Smooth muscle cell (in vitro differentiated cells): ENCODE measurements around the gene PGAM1. TPM values are rescaled to one million over a fixed set of nuclear protein-coding genes. Genes with fewer than 3 reads are reported as not detected.

Experiments
- DNase-seq: peaks from one replicate; lab custom pipeline; 2025; ENCODE audit not compliant: unreplicated experiment; lab: John Stamatoyannopoulos, UW
- H2AFZ ChIP-seq: fragments of 200-600 bp; sonication (generic); 2 replicates; pipeline ENCODE4 v1.6.0; 2016; ENCODE audit warnings: antibody characterized with exemption, low read depth, mild to moderate bottlenecking
- H3F3A ChIP-seq: fragments of 200-600 bp; sonication (generic); 2 replicates; pipeline ENCODE4 v1.6.0; 2017; ENCODE audit warnings: antibody characterized with exemption, low read depth
- H3K27ac ChIP-seq: fragments of 200-600 bp; sonication (generic); 2 replicates; pipeline ENCODE4 v1.5.1; 2016; ENCODE audit warnings: low read depth, mild to moderate bottlenecking
- H3K27me3 ChIP-seq: fragments of 200-600 bp; sonication (generic); 2 replicates; pipeline ENCODE4 v1.6.1; 2016; ENCODE audit warnings: low read depth, mild to moderate bottlenecking
- H3K36me3 ChIP-seq: fragments of 200-600 bp; sonication (generic); 2 replicates; pipeline ENCODE4 v1.5.1; 2016; ENCODE audit warnings: low read depth
- H3K4me1 ChIP-seq: fragments of 200-600 bp; sonication (generic); 2 replicates; pipeline ENCODE4 v1.5.1; 2016; ENCODE audit warnings: low read depth
- H3K4me2 ChIP-seq: fragments of 200-600 bp; sonication (generic); 2 replicates; pipeline ENCODE4 v1.6.0; 2016; ENCODE audit warnings: mild to moderate bottlenecking
- H3K4me3 ChIP-seq: fragments of 200-600 bp; sonication (generic); 2 replicates; pipeline ENCODE4 v1.5.1; 2016; ENCODE audit warnings: mild to moderate bottlenecking
- H3K79me2 ChIP-seq: fragments of 200-600 bp; sonication (generic); 2 replicates; pipeline ENCODE4 v1.6.0; 2016; ENCODE audit warnings: low read depth, mild to moderate bottlenecking
- H3K9ac ChIP-seq: fragments of 200-600 bp; sonication (generic); 2 replicates; pipeline ENCODE4 v1.6.0; 2016; ENCODE audit warnings: low read depth
- H3K9me3 ChIP-seq: fragments of 200-600 bp; sonication (generic); replicated peaks from 2 replicates; pipeline ENCODE4 v1.5.1; 2016; ENCODE audit warnings: low read depth
- H4K20me1 ChIP-seq: fragments of 200-600 bp; sonication (generic); 2 replicates; pipeline ENCODE4 v1.6.0; 2016; ENCODE audit warnings: low read depth
- CTCF ChIP-seq: fragments of 200-600 bp; sonication (generic); IDR thresholded peaks from 2 replicates; pipeline ENCODE4 v1.5.1; 2017; ENCODE audit warnings: borderline replicate concordance, mild to moderate bottlenecking, antibody characterized with exemption; ENCODE audit not compliant: insufficient read depth, poor library complexity, severe bottlenecking
- WGBS: methylation state at CpG from one replicate; pipeline ENCODE4 v1.1.7; 2016; ENCODE audit warnings: low lambda C conversion rate; 5-methylcytosine and 5-hydroxymethylcytosine counted together
- polyA plus RNA-seq: library from polyadenylated mRNA; unstranded; fragments of >200 nt; fragmentation: Nextera tagmentation; extraction: Ambion mirVana; gene quantifications from 2 replicates; pipeline ENCODE4 v1.2.1, GENCODE V29; 2016
- total RNA-seq: library from RNA; depleted of rRNA; stranded (reverse); fragments of >200 nt; gene quantifications from 2 replicates; pipeline ENCODE4 v1.2.3, GENCODE V29; 2014

PGAM1 gene
- total and polyA plus RNA-seq, 2 experiments from 2014 or later: 725 to 957 TPM

GRCh38 chr10:97435211-97435610 lies 9.2 kb downstream of the PGAM1 start:
- H3K27me3 ChIP-seq: no peaks in the 10 kb centered on the region
- H3K36me3 ChIP-seq: peaks cover 14% of the 10 kb centered on the region
- peaks cover 15% of the 10 kb centered on the region for H3K79me2 ChIP-seq
- no peak for TF ChIP-seq CTCF
- peaks cover 38% of the 10 kb centered on the region for H3F3A ChIP-seq
- H3K9me3 ChIP-seq: no peaks in the 10 kb centered on the region
- no peaks in the 10 kb centered on the region for H3K4me1 ChIP-seq
- H3K9ac ChIP-seq: no peak overlapping the region
- H4K20me1 ChIP-seq: peaks cover 18% of the 10 kb centered on the region
- H2AFZ ChIP-seq: no peak overlapping the region
- H3K4me3 ChIP-seq: no peak overlapping the region
- WGBS: 98% methylated on average over 6 of the region's 6 CpGs
- no peak for DNase-seq
- H3K4me2 ChIP-seq: no peak overlapping the region
- H3K27ac ChIP-seq: peak overlapping the region; percentile 16

DNA sequence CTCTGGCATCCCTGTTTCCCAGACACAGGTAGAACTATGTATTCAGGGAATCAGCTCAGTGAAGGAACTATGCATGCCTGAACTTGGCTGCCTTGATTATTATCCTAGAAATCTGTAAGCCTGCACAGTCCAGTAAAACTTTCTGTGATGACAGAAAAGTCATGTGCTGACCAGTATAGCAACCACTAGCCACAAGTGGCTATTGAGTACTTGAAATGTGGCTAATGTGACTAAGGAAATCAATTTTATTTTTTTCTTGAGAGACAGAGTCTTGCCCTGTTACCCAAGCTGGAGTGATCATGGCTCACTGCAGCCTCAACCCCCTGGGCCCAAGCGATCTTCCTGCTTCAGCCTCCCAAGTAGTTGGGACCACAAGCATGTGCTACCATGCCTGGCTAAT lies 16.3 kb downstream of the PGAM1 start:
- H3K9ac ChIP-seq: no peak overlapping the region
- DNase-seq: no peak
- no peaks in the 10 kb centered on the region for H3K36me3 ChIP-seq
- peaks cover 2% of the 10 kb centered on the region for H4K20me1 ChIP-seq
- no peak overlapping the region for H3K27ac ChIP-seq
- H3K9me3 ChIP-seq: no peaks in the 10 kb centered on the region
- peaks cover 15% of the 10 kb centered on the region for H3K4me1 ChIP-seq
- H3K79me2 ChIP-seq: peaks cover 33% of the 10 kb centered on the region
- no peak for TF ChIP-seq CTCF
- H3F3A ChIP-seq: no peaks in the 10 kb centered on the region
- no peak overlapping the region for H2AFZ ChIP-seq
- no peak overlapping the region for H3K4me2 ChIP-seq
- no peak overlapping the region for H3K4me3 ChIP-seq
- 88% methylated on average over 1 of the region's 1 CpG for WGBS
- no peaks in the 10 kb centered on the region for H3K27me3 ChIP-seq

DNA sequence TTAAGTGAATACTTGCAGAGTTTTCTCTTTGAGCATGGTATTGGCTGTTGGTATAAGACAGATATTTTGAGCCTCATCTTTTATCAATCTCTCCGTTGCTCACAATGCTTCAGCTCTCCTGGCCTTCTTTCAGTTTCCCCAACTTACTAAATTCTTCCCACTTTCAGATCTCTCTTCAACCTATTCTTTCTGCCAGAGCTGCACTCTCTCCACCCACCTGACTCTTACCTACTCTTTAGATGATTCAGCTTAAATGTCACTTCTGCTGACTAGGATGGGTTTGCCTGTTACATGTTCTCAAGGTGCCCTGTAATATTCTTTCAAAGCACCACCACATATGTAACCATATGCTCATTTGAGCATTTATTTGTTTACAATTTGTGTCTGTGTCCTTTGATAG lies 18.2 kb downstream of the PGAM1 start:
- WGBS: 100% methylated on average over 1 of the region's 1 CpG
- no peak for DNase-seq
- no peaks in the 10 kb centered on the region for H3F3A ChIP-seq
- H3K36me3 ChIP-seq: no peaks in the 10 kb centered on the region
- H3K4me2 ChIP-seq: no peak overlapping the region
- peaks cover 53% of the 10 kb centered on the region for H3K79me2 ChIP-seq
- H3K27me3 ChIP-seq: no peaks in the 10 kb centered on the region
- peaks cover 14% of the 10 kb centered on the region for H4K20me1 ChIP-seq
- H3K4me1 ChIP-seq: peaks cover 18% of the 10 kb centered on the region
- no peak overlapping the region for H3K4me3 ChIP-seq
- TF ChIP-seq CTCF: no peak
- no peaks in the 10 kb centered on the region for H3K9me3 ChIP-seq
- no peak overlapping the region for H3K9ac ChIP-seq
- no peak overlapping the region for H2AFZ ChIP-seq
- H3K27ac ChIP-seq: no peak overlapping the region

- no peak for DNase-seq
- peaks cover 23% of the 10 kb centered on the region for H4K20me1 ChIP-seq
- H3K27ac ChIP-seq: peak overlapping the region; percentile 12
- WGBS: 4% methylated on average over 13 of the region's 13 CpGs
- peak overlapping the region; percentile 36 for H3K9ac ChIP-seq
- TF ChIP-seq CTCF: no peak
- peak overlapping the region; percentile 91 for H3K4me2 ChIP-seq
- H3K4me1 ChIP-seq: peaks cover 18% of the 10 kb centered on the region
- peaks cover 61% of the 10 kb centered on the region for H3K79me2 ChIP-seq
- peak overlapping the region; percentile 68 for H3K4me3 ChIP-seq
- H3K27me3 ChIP-seq: no peaks in the 10 kb centered on the region
- no peaks in the 10 kb centered on the region for H3K9me3 ChIP-seq
- no peaks in the 10 kb centered on the region for H3K36me3 ChIP-seq
- H2AFZ ChIP-seq: peak overlapping the region; percentile 73
- no peaks in the 10 kb centered on the region for H3F3A ChIP-seq
Observed at GRCh38 chr10:97445357-97445721, 19.3 kb downstream of the PGAM1 start.
